Panc1 (cell line): Measurements from ENCODE around the gene GTF2E1. TPM values are rescaled to one million over a fixed set of nuclear protein-coding genes. Genes with fewer than 3 reads are reported as not detected.

Experiments used
- ATAC-seq: fragments of 200-7000 bp; cut with Tn5 transposase; 2 replicates; pipeline ENCODE4 v1.9.1; 2020; ENCODE audit warnings: mild to moderate bottlenecking, moderate library complexity
- Bru-seq: library from RNA; stranded (reverse); fragments of 400-500 nt; gene quantifications from one replicate; lab custom pipeline; 2021; lab: Mats Ljungman, UMichigan
- BruChase-seq, 2 experiments: library from RNA; stranded (reverse); fragments of 400-500 nt; gene quantifications; one replicate each; lab custom pipeline; 2021; lab: Mats Ljungman, UMichigan
- BruUV-seq: library from RNA; stranded (reverse); fragments of 400-500 nt; replicated peaks from 2 replicates; lab custom pipeline; 2021; lab: Mats Ljungman, UMichigan
- CTCF ChIA-PET: fragments of 300-600 bp; sonication (Branson Sonifier 250); formaldehyde crosslinking; loops from one replicate; lab custom pipeline; 2022; ENCODE audit warnings: antibody characterized with exemption; lab: Charles Lee
- POLR2A ChIA-PET: fragments of 300-600 bp; sonication (Branson Sonifier 250); formaldehyde crosslinking; loops from one replicate; lab custom pipeline; 2022; ENCODE audit warnings: antibody characterized with exemption; lab: Charles Lee
- DNase-seq: peaks from one replicate; pipeline ENCODE4 v3.0.0-alpha.2; 2010; ENCODE audit warnings: low read depth, low spot score
- H3K27ac ChIP-seq: 2 replicates; pipeline ENCODE4 v1.5.1; 2011; ENCODE audit warnings: mild to moderate bottlenecking, low read length, inconsistent platforms
- H3K27me3 ChIP-seq: fragments of 200-500 bp; sonication (Bioruptor generic); 2 replicates; pipeline ENCODE4 v1.6.0; 2014; ENCODE audit warnings: low read length, inconsistent platforms; ENCODE audit not compliant: control insufficient read depth, insufficient read depth
- H3K36me3 ChIP-seq: fragments of 200-500 bp; sonication (Bioruptor generic); 2 replicates; pipeline ENCODE4 v1.5.1; 2014; ENCODE audit warnings: inconsistent platforms, mild to moderate bottlenecking, low read length, moderate library complexity; ENCODE audit not compliant: control insufficient read depth, insufficient read depth
- H3K4me1 ChIP-seq: 2 replicates; pipeline ENCODE4 v1.5.1; 2011; ENCODE audit warnings: inconsistent platforms, mild to moderate bottlenecking, low read length, moderate library complexity; ENCODE audit not compliant: control insufficient read depth, insufficient read depth
- H3K4me3 ChIP-seq, 2 experiments: 2 replicates each; pipeline ENCODE4 v1.5.1; 2011 to 2012; ENCODE audit warnings: low read depth in 2 of 2, low read length in 2 of 2, mild to moderate bottlenecking in 2 of 2, inconsistent platforms in 1 of 2, moderate library complexity in 1 of 2
- H3K9me3 ChIP-seq: fragments of 200-500 bp; sonication (Bioruptor generic); 2 replicates; pipeline ENCODE4 v1.5.1; 2014; ENCODE audit warnings: low read depth, mild to moderate bottlenecking, inconsistent platforms, low read length, moderate library complexity; ENCODE audit not compliant: control insufficient read depth, insufficient read depth
- CTCF ChIP-seq: fragments of 450-650 bp; IDR thresholded peaks from 2 replicates; pipeline ENCODE4 v1.5.1; 2017; ENCODE audit warnings: mild to moderate bottlenecking
- POLR2AphosphoS5 ChIP-seq: IDR thresholded peaks from 2 replicates; pipeline ENCODE4 v1.6.1; 2012; ENCODE audit warnings: mild to moderate bottlenecking, low read depth, low read length, moderate library complexity
- REST ChIP-seq, 2 experiments: IDR thresholded peaks; 2 replicates each; pipeline ENCODE4 v1.6.1; 2011 to 2012; ENCODE audit warnings: low read depth in 2 of 2, control low read depth in 1 of 2, low read length in 1 of 2, mild to moderate bottlenecking in 1 of 2, moderate library complexity in 1 of 2; ENCODE audit not compliant: insufficient read depth in 1 of 2
- SIN3A ChIP-seq: IDR thresholded peaks from 2 replicates; pipeline ENCODE4 v1.6.1; 2012; ENCODE audit warnings: low read depth, mild to moderate bottlenecking, low read length, moderate library complexity, borderline replicate concordance; ENCODE audit not compliant: insufficient read depth
- TCF7L2 ChIP-seq: IDR thresholded peaks from 2 replicates; pipeline ENCODE4 v1.6.1; 2011; ENCODE audit warnings: mild to moderate bottlenecking, low read depth, low read length, inconsistent platforms
- in situ Hi-C: cut with HindIII; loops from 2 replicates; pipeline ENCODE4 v1.10.0; 2016; ENCODE audit warnings: low sequenced_read_pairs, low pct_unique_long_range_greater_than_20kb
- intact Hi-C: fragments of 100-400 bp; cut with micrococcal nuclease; formaldehyde crosslinking; loops from one replicate; pipeline ENCODE4 v1.10.0; 2022; ENCODE audit not compliant: unreplicated experiment
- long read RNA-seq: library from polyadenylated mRNA; unstranded; transcript quantifications from one replicate; pipeline ENCODE4 v2.0.0, GENCODE V29; 2021; ENCODE audit not compliant: unreplicated experiment
- polyA plus RNA-seq: library from polyadenylated mRNA; unstranded; fragments of >200 nt; gene quantifications from one replicate; pipeline ENCODE4 v1.2.1, GENCODE V29; 2012; ENCODE audit warnings: missing spikeins; ENCODE audit not compliant: insufficient read length
- total RNA-seq: library from RNA; stranded (reverse); gene quantifications from one replicate; pipeline ENCODE4 v1.2.1, GENCODE V29; 2021; ENCODE audit not compliant: unreplicated experiment

The GTF2E1 gene
- total RNA-seq = 32.0 TPM
- polyA plus RNA-seq = 13.6 TPM
- percentile 82 among the genes with signal in this experiment for Bru-seq, nascent RNA
- percentile 83 among the genes with signal in this experiment for BruChase-seq, experiment 1, labeled RNA remaining after a 2-hour chase
- percentile 67 among the genes with signal in this experiment for BruChase-seq, experiment 2, labeled RNA remaining after a 6-hour chase
- long read RNA-seq, transcript GTF2E1-201 (5 exons, 3,012 nt) = major isoform, 27 of 43 reads
- long read RNA-seq, partial matches to known transcripts = 9 of 43 reads
- long read RNA-seq, other reads (novel, unspliced or antisense) = 6 of 43 reads

- DNase-seq (peak; percentile 99), ATAC-seq (peak; percentile 99)
- H3K36me3 ChIP-seq = no peaks in the 10 kb centered on the region; the same call in 1 of the 2 replicates
- CTCF ChIA-PET = no interaction called here
- intact Hi-C loops = no loop called here
- no TSS peak for BruUV-seq
- peak within 1 kb of the TSS; percentile 99 for H3K27ac ChIP-seq
- no peaks in the 10 kb centered on the region for H3K27me3 ChIP-seq
- POLR2A ChIA-PET = interaction anchor here (0.6 to 1.6 kb wide), 3 partner anchors 147 to 1643 kb away, joined by 3 to 7 read pairs (median 4); partner anchors contain the start of gene NDUFB4
- in situ Hi-C loops = no loop called here
- peaks cover 15% of the 10 kb centered on the region for H3K4me1 ChIP-seq
- H3K9me3 ChIP-seq = no peaks in the 10 kb centered on the region
- TF ChIP-seq TCF7L2 (no peak; the same call in 1 of the 2 replicates), REST (IDR thresholded peaks at IDR 0.05; ENCODE audit: insufficient read depth in 1 of 2, low read depth in 2 of 2, low read length in 1 of 2) (no peak), POLR2AphosphoS5 (peak; percentile 84), SIN3A (0 out of 2 replicates have a peak, but pooled peaks have one; percentile 28)
- H3K4me3 ChIP-seq = peak within 1 kb of the TSS; percentile 91 to 98
These were observed at the start of gene GTF2E1, which contains the start of gene RABL3 for GRCh38 chr3:120742198-120742848. Gene GTF2E1, plus strand, starts transcription at chr3:120742744. Its CDS starts 7,809 bp downstream, at chr3:120750553. Gene RABL3, minus strand, starts transcription at chr3:120742516. Its CDS starts 9 bp downstream, at chr3:120742507.

GRCh38 chr3:120693439-120694171 lies 48.9 kb upstream of the GTF2E1 start:
- no peaks in the 10 kb centered on the region for H3K36me3 ChIP-seq
- ChIA-PET CTCF (no interaction called here), POLR2A (no interaction called here)
- intact Hi-C loops (no loop called here), in situ Hi-C loops (no loop called here)
- no peak overlapping the region; the same call in 1 of the 2 replicates for H3K27ac ChIP-seq
- peaks cover 5% of the 10 kb centered on the region; the same call in 1 of the 2 replicates for H3K4me1 ChIP-seq
- ATAC-seq = no peak
- no peak for TF ChIP-seq REST (IDR thresholded peaks at IDR 0.05; ENCODE audit: insufficient read depth in 1 of 2, low read depth in 2 of 2, low read length in 1 of 2)
- TF ChIP-seq SIN3A = no peak
- no peak for TF ChIP-seq POLR2AphosphoS5
- no peak for TF ChIP-seq CTCF
- no peak for TF ChIP-seq TCF7L2
- BruUV-seq = no TSS peak
- no peak overlapping the region for H3K4me3 ChIP-seq
- no peaks in the 10 kb centered on the region for H3K9me3 ChIP-seq
- DNase-seq = no peak
- no peaks in the 10 kb centered on the region for H3K27me3 ChIP-seq
